Measurements from ENCODE around the gene CD83.
A peak's percentile ranks its signal among the peaks of the same experiment; 100 is the strongest.

The CD83 gene

GRCh38 chr6:14110001-14110818, 7.4 kb upstream of the CD83 start:
- Histone ChIP-seq H3K9ac (ENCODE audit: low read depth, low read length) (no peak overlapping the region), H3K36me3 (ENCODE audit: control insufficient read depth, insufficient read depth, low read length) (no peaks in the 10 kb centered on the region), H3K4me1 (ENCODE audit: control insufficient read depth, insufficient read depth, low read length) (no peaks in the 10 kb centered on the region), H3K4me3 (ENCODE audit: low read depth, low read length) (no peak overlapping the region), H3K27me3 (ENCODE audit: control insufficient read depth, insufficient read depth, low read length) (no peaks in the 10 kb centered on the region), H3K9me3 (ENCODE audit: control insufficient read depth, insufficient read depth, low read length) (peaks cover 9% of the 10 kb centered on the region)

DNA sequence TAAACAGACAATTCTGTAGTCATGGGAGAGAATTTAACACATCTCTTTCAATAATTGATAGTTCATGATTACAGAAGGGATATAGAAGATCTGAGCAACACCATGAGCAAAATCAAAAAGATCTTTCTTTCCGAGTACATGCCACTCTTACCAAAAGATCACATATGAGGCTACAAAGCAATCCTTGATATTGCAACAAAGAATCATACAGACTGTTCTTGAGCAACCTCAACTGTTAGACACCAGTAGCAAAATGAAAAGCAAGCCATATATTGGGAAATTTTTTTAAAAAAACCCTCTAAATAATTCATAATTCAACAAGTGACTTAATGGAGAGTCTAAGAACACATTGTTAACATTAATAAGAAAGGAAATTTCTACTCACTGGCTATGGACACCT, 3.6 kb upstream of the CD83 start:
- no peak overlapping the region for H3K9ac ChIP-seq (ENCODE audit: low read depth, low read length)
- H3K36me3 ChIP-seq (ENCODE audit: control insufficient read depth, insufficient read depth, low read length): no peaks in the 10 kb centered on the region
- peaks cover 8% of the 10 kb centered on the region for H3K27me3 ChIP-seq (ENCODE audit: control insufficient read depth, insufficient read depth, low read length)
- H3K9me3 ChIP-seq (ENCODE audit: control insufficient read depth, insufficient read depth, low read length): no peaks in the 10 kb centered on the region
- H3K4me3 ChIP-seq (ENCODE audit: low read depth, low read length): no peak overlapping the region
- H3K4me1 ChIP-seq (ENCODE audit: control insufficient read depth, insufficient read depth, low read length): peaks cover 2% of the 10 kb centered on the region

DNA sequence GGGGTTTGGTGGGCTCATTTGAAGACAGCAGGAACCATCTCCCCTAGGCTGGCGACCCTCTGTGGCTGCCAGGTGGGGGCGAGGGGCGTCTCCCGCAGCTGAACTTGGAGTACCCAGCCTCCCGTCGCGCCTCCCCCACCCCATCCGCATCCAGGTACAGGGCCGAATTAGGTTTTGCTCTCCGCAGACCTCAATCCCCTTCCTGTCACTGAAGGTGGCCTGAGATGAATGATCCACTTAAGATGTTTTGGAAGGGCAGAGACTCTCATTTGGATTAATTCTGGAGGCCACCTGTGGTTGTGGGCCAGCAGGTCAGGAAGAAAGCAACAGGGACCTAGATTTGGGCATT, 493 bp downstream of the CD83 start:
- Histone ChIP-seq H3K9ac (ENCODE audit: low read depth, low read length) (no peak overlapping the region), H3K27me3 (ENCODE audit: control insufficient read depth, insufficient read depth, low read length) (peaks cover 10% of the 10 kb centered on the region)

GRCh38 chr6:14118446-14118845, 874 bp downstream of the CD83 start:
- Histone ChIP-seq H3K36me3 (ENCODE audit: control insufficient read depth, insufficient read depth, low read length) (no peaks in the 10 kb centered on the region), H3K4me3 (ENCODE audit: low read depth, low read length) (peak overlapping the region; percentile 79), H3K27me3 (ENCODE audit: control insufficient read depth, insufficient read depth, low read length) (peaks cover 10% of the 10 kb centered on the region), H3K4me1 (ENCODE audit: control insufficient read depth, insufficient read depth, low read length) (peaks cover 2% of the 10 kb centered on the region), H3K9me3 (ENCODE audit: control insufficient read depth, insufficient read depth, low read length) (no peaks in the 10 kb centered on the region), H3K9ac (ENCODE audit: low read depth, low read length) (no peak overlapping the region)

More for the DNA sequence above, 493 bp downstream of the CD83 start:
- H3K4me1 ChIP-seq (ENCODE audit: control insufficient read depth, insufficient read depth, low read length): peaks cover 2% of the 10 kb centered on the region
- H3K4me3 ChIP-seq (ENCODE audit: low read depth, low read length): peak overlapping the region; percentile 79
- H3K36me3 ChIP-seq (ENCODE audit: control insufficient read depth, insufficient read depth, low read length): no peaks in the 10 kb centered on the region
- no peaks in the 10 kb centered on the region for H3K9me3 ChIP-seq (ENCODE audit: control insufficient read depth, insufficient read depth, low read length)

DNA sequence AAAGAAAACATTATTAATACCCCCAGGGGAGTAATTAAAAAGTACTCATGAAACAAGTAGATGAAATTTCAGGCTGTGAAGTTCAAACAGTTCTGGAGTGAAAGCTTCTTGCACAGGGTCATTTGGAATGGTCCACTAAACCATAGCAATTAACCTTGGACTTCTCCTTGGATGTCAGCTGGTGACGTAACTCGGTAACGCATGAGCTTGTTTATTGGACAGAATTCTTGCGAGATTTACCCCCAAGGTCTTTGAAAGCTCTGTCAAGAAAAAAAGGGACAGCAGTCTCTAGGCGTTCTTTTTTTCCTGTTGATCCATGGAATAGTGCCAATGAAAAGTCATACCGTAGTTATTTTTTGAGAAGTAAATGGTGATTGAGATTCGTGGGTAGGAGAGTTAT, 2.2 kb downstream of the CD83 start:
- peaks cover 2% of the 10 kb centered on the region for H3K4me1 ChIP-seq (ENCODE audit: control insufficient read depth, insufficient read depth, low read length)
- H3K9me3 ChIP-seq (ENCODE audit: control insufficient read depth, insufficient read depth, low read length): no peaks in the 10 kb centered on the region
- no peak overlapping the region for H3K9ac ChIP-seq (ENCODE audit: low read depth, low read length)
- no peak overlapping the region for H3K4me3 ChIP-seq (ENCODE audit: low read depth, low read length)
- H3K27me3 ChIP-seq (ENCODE audit: control insufficient read depth, insufficient read depth, low read length): peaks cover 10% of the 10 kb centered on the region
- no peaks in the 10 kb centered on the region for H3K36me3 ChIP-seq (ENCODE audit: control insufficient read depth, insufficient read depth, low read length)

GRCh38 chr6:14120546-14120945, 3.0 kb downstream of the CD83 start:
- no peak overlapping the region for H3K4me3 ChIP-seq (ENCODE audit: low read depth, low read length)
- H3K9ac ChIP-seq (ENCODE audit: low read depth, low read length): no peak overlapping the region
- peaks cover 10% of the 10 kb centered on the region for H3K27me3 ChIP-seq (ENCODE audit: control insufficient read depth, insufficient read depth, low read length)
- no peaks in the 10 kb centered on the region for H3K9me3 ChIP-seq (ENCODE audit: control insufficient read depth, insufficient read depth, low read length)
- H3K36me3 ChIP-seq (ENCODE audit: control insufficient read depth, insufficient read depth, low read length): no peaks in the 10 kb centered on the region
- H3K4me1 ChIP-seq (ENCODE audit: control insufficient read depth, insufficient read depth, low read length): peaks cover 2% of the 10 kb centered on the region

DNA sequence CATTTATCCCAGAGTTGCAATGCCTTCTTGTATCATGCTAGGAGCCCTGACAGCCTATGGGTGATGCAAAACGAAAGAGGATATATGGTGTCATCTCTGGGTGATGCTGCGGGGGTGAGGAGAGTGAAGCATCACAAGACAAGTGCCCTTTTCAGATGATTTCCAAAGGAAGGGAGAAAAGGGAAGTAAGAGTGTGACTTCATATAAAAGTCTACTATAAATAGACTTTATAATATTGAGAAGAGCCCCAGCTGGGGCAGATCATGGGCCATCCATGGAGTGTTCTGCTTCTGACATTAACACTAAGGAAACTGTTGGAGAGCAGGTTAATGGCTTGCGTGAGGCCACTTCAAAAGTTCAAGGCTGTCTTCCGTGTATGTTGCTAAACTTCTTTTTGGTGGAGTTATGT, 4.4 kb downstream of the CD83 start:
- no peak overlapping the region for H3K4me3 ChIP-seq (ENCODE audit: low read depth, low read length)
- H3K9me3 ChIP-seq (ENCODE audit: control insufficient read depth, insufficient read depth, low read length): no peaks in the 10 kb centered on the region
- no peaks in the 10 kb centered on the region for H3K36me3 ChIP-seq (ENCODE audit: control insufficient read depth, insufficient read depth, low read length)
- no peak overlapping the region for H3K9ac ChIP-seq (ENCODE audit: low read depth, low read length)
- peaks cover 10% of the 10 kb centered on the region for H3K27me3 ChIP-seq (ENCODE audit: control insufficient read depth, insufficient read depth, low read length)
- peaks cover 2% of the 10 kb centered on the region for H3K4me1 ChIP-seq (ENCODE audit: control insufficient read depth, insufficient read depth, low read length)

DNA sequence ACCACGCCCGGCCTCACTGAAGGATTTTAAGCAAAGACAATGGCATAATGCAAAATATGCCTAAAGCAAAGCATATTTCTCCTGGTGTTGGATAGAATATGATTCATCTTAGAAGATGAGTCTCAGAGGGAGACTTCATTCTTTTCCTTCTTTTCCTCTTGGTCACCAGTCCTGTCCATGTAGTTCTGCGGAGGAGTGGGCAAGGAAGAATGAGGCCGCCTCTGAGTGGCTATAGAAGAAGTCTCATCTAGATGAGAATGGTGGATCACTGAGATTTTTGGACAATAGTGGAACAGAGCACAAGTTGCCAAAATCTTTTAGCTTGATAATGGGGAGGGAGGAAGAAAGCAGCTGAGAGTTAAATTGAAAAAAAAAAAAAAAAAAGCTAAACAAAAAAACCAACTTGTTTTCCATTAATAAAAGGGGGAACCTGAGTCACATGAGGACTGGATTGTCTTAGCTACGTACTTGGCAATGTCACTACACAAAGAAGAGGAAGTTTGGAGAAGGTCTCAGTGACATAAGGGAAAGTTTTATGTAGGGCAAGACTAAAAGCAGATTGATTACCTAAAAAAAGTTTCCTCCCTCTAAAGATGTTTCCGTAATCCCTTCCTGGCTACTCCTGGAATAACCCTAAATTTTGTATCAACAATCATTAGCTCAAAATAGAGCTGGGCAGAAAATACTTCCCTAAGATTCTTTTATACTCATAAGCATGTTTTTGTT, 6.0 kb downstream of the CD83 start:
- no peaks in the 10 kb centered on the region for H3K9me3 ChIP-seq (ENCODE audit: control insufficient read depth, insufficient read depth, low read length)
- no peak overlapping the region for H3K9ac ChIP-seq (ENCODE audit: low read depth, low read length)
- no peak overlapping the region for H3K4me3 ChIP-seq (ENCODE audit: low read depth, low read length)
- H3K27me3 ChIP-seq (ENCODE audit: control insufficient read depth, insufficient read depth, low read length): peaks cover 6% of the 10 kb centered on the region
- peaks cover 13% of the 10 kb centered on the region for H3K4me1 ChIP-seq (ENCODE audit: control insufficient read depth, insufficient read depth, low read length)
- no peaks in the 10 kb centered on the region for H3K36me3 ChIP-seq (ENCODE audit: control insufficient read depth, insufficient read depth, low read length)

- Histone ChIP-seq H3K4me1 (ENCODE audit: control insufficient read depth, insufficient read depth, low read length) (peaks cover 22% of the 10 kb centered on the region), H3K9me3 (ENCODE audit: control insufficient read depth, insufficient read depth, low read length) (no peaks in the 10 kb centered on the region), H3K9ac (ENCODE audit: low read depth, low read length) (no peak overlapping the region), H3K36me3 (ENCODE audit: control insufficient read depth, insufficient read depth, low read length) (no peaks in the 10 kb centered on the region), H3K4me3 (ENCODE audit: low read depth, low read length) (no peak overlapping the region), H3K27me3 (ENCODE audit: control insufficient read depth, insufficient read depth, low read length) (no peaks in the 10 kb centered on the region)
Observed at GRCh38 chr6:14125346-14125745, 7.8 kb downstream of the CD83 start.

GRCh38 chr6:14126191-14126590, 8.6 kb downstream of the CD83 start:
- Histone ChIP-seq H3K27me3 (ENCODE audit: control insufficient read depth, insufficient read depth, low read length) (no peaks in the 10 kb centered on the region), H3K4me3 (ENCODE audit: low read depth, low read length) (no peak overlapping the region), H3K9ac (ENCODE audit: low read depth, low read length) (no peak overlapping the region), H3K4me1 (ENCODE audit: control insufficient read depth, insufficient read depth, low read length) (peaks cover 22% of the 10 kb centered on the region), H3K9me3 (ENCODE audit: control insufficient read depth, insufficient read depth, low read length) (no peaks in the 10 kb centered on the region), H3K36me3 (ENCODE audit: control insufficient read depth, insufficient read depth, low read length) (no peaks in the 10 kb centered on the region)

DNA sequence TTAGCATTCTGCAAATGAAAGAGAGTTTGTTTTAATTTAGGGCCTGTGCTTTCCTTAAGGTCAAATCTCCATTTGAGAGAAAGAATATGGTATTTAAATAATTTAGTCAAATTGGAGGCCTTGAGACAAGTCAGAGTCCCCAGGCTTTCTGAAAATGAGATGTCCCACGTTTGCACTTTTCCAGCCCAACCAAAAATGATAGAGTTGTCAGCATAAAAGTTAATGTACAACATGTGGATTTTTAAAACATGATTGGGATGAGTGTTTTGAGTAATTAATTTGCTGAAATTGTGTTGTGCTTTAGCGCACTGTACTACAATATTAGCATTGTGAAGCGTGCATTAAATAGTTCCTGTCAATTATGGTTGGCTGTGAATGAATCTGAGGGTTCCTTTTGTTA, 10.0 kb downstream of the CD83 start:
- H3K9ac ChIP-seq (ENCODE audit: low read depth, low read length): no peak overlapping the region
- H3K9me3 ChIP-seq (ENCODE audit: control insufficient read depth, insufficient read depth, low read length): no peaks in the 10 kb centered on the region
- no peaks in the 10 kb centered on the region for H3K27me3 ChIP-seq (ENCODE audit: control insufficient read depth, insufficient read depth, low read length)
- H3K4me3 ChIP-seq (ENCODE audit: low read depth, low read length): no peak overlapping the region
- no peaks in the 10 kb centered on the region for H3K36me3 ChIP-seq (ENCODE audit: control insufficient read depth, insufficient read depth, low read length)
- H3K4me1 ChIP-seq (ENCODE audit: control insufficient read depth, insufficient read depth, low read length): peaks cover 22% of the 10 kb centered on the region

GRCh38 chr6:14128012-14128411, 10.4 kb downstream of the CD83 start:
- no peak overlapping the region for H3K9ac ChIP-seq (ENCODE audit: low read depth, low read length)

More at GRCh38 chr6:14128012-14128411, 10.4 kb downstream of the CD83 start:
- H3K27me3 ChIP-seq (ENCODE audit: control insufficient read depth, insufficient read depth, low read length): no peaks in the 10 kb centered on the region
- H3K4me1 ChIP-seq (ENCODE audit: control insufficient read depth, insufficient read depth, low read length): peaks cover 22% of the 10 kb centered on the region
- no peaks in the 10 kb centered on the region for H3K36me3 ChIP-seq (ENCODE audit: control insufficient read depth, insufficient read depth, low read length)
- no peak overlapping the region for H3K4me3 ChIP-seq (ENCODE audit: low read depth, low read length)
- no peaks in the 10 kb centered on the region for H3K9me3 ChIP-seq (ENCODE audit: control insufficient read depth, insufficient read depth, low read length)
